Immature natural killer cell (primary cell): ENCODE data around the gene TFAM. TPM values are rescaled to one million over a fixed set of nuclear protein-coding genes. Genes with fewer than 3 reads are reported as not detected.
"Not testable (repeated sequence)": the region's sequence is repeated elsewhere in the genome, so short reads cannot be mapped to it uniquely, and the experiment has no call there.

Experiments used
- DNase-seq, 3 donors: peaks; one replicate each; pipeline ENCODE4 v3.0.0; 2022; ENCODE audit warnings: mixed read lengths in 1 of 3
- H3K27ac Mint-ChIP-seq, 6 donors: one replicate each; pipeline ENCODE4 v1.8.0; 2020; ENCODE audit warnings: mixed read lengths in 6 of 6, mild to moderate bottlenecking in 5 of 6, inconsistent platforms in 4 of 6, moderate library complexity in 3 of 6
- H3K27me3 Mint-ChIP-seq, 3 donors: one replicate each; pipeline ENCODE4 v1.8.0; 2020 to 2021; ENCODE audit warnings: low read depth in 3 of 3, mild to moderate bottlenecking in 3 of 3, mixed read lengths in 3 of 3, moderate library complexity in 3 of 3, inconsistent platforms in 1 of 3
- H3K36me3 Mint-ChIP-seq, 3 donors: one replicate each; pipeline ENCODE4 v1.8.0; 2020; ENCODE audit warnings: mixed read lengths in 3 of 3, inconsistent platforms in 2 of 3, mild to moderate bottlenecking in 2 of 3
- H3K4me1 Mint-ChIP-seq, 2 donors: one replicate each; pipeline ENCODE4 v1.8.0; 2020; ENCODE audit warnings: inconsistent platforms in 2 of 2, mild to moderate bottlenecking in 2 of 2, mixed read lengths in 2 of 2, moderate library complexity in 1 of 2
- H3K4me3 Mint-ChIP-seq, 5 donors: one replicate each; pipeline ENCODE4 v1.8.0; 2020; ENCODE audit warnings: mild to moderate bottlenecking in 5 of 5, mixed read lengths in 5 of 5, inconsistent platforms in 3 of 5, moderate library complexity in 3 of 5
- H3K9me3 Mint-ChIP-seq, 6 donors: one replicate each; pipeline ENCODE4 v1.8.0; 2020; ENCODE audit warnings: mild to moderate bottlenecking in 6 of 6, mixed read lengths in 6 of 6, inconsistent platforms in 4 of 6, moderate library complexity in 3 of 6
- polyA plus RNA-seq, 3 donors: library from polyadenylated mRNA; unstranded; fragments of 300-500 nt; fragmentation: Illumina TruSeq; gene quantifications; one replicate each; pipeline ENCODE4 v1.2.3, GENCODE V29; 2021

The TFAM gene
- polyA plus RNA-seq, 3 donors from 2014 or later = 27.8 to 49.7 (median 44.8) TPM

DNA sequence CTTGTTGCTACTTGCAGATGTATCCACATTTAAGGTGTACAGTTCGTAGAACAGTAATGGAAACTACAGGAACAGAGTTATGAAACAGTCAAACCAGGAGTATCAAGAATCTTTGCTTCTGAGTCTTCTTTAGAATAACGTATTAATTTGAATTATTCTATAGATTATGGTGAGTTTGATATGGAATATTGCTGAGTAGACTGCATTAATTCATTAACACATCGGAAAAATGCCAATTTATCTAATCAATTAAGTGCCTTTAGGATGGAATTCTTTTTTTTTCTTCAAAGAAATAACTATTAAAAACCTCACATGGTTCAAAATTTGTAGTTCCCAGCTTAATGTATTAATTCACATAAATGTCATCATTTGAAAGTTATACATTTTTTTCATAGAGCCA lies 3.8 kb downstream of the TFAM start:
- peaks cover 39 to 71% of the 10 kb centered on the region in 2 donors for H3K4me1 Mint-ChIP-seq
- H3K27ac Mint-ChIP-seq = peak overlapping the region in 1 of 6 donors; percentile 39
- H3K4me3 Mint-ChIP-seq = no peak overlapping the region
- H3K36me3 Mint-ChIP-seq = peaks cover 7 to 35% (median 17%) of the 10 kb centered on the region in 3 donors
- DNase-seq = no peak
- H3K27me3 Mint-ChIP-seq = peaks cover 7 to 11% (median 9%) of the 10 kb centered on the region in 3 donors
- no peaks in the 10 kb centered on the region for H3K9me3 Mint-ChIP-seq

GRCh38 chr10:58393317-58393716 lies 8.1 kb downstream of the TFAM start:
- H3K4me3 Mint-ChIP-seq = no peak overlapping the region
- peaks cover 28 to 57% (median 31%) of the 10 kb centered on the region in 3 donors for H3K36me3 Mint-ChIP-seq
- peaks cover 0 to 2% (median 0%) of the 10 kb centered on the region in 3 donors for H3K27me3 Mint-ChIP-seq
- H3K4me1 Mint-ChIP-seq = peaks cover 10 to 31% of the 10 kb centered on the region in 2 donors
- DNase-seq = no peak
- no peaks in the 10 kb centered on the region for H3K9me3 Mint-ChIP-seq
- H3K27ac Mint-ChIP-seq = no peak overlapping the region

DNA sequence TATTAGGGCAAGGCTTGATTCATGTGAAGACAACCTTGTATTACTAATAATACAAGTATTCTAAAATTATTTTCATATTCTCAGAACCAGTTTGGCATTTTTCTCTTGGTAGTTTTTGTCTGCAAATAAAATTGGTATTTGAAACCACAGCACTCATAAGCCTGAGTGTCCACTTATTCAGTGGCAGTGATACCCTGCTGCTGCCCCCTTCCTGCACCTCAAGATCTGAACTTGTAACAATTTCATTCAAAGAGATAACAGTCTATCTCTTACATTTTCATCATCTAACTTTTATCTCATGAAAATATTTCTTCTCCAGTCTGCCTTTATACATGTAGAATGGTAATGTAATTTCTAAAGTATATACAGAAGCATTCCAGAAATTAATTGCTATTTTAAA lies 9.3 kb downstream of the TFAM start:
- Mint-ChIP-seq H3K36me3 (peaks cover 23 to 50% (median 28%) of the 10 kb centered on the region in 3 donors), H3K4me3 (no peak overlapping the region), H3K4me1 (peaks cover 7 to 22% of the 10 kb centered on the region in 2 donors), H3K27ac (no peak overlapping the region), H3K27me3 (peaks cover 0 to 2% (median 0%) of the 10 kb centered on the region in 3 donors), H3K9me3 (no peaks in the 10 kb centered on the region)
- DNase-seq = no peak

GRCh38 chr10:58396057-58396456 lies 10.8 kb downstream of the TFAM start:
- no peak overlapping the region for H3K4me3 Mint-ChIP-seq
- peaks cover 0 to 2% (median 0%) of the 10 kb centered on the region in 3 donors for H3K27me3 Mint-ChIP-seq
- no peak overlapping the region for H3K27ac Mint-ChIP-seq
- H3K9me3 Mint-ChIP-seq = no peaks in the 10 kb centered on the region
- H3K36me3 Mint-ChIP-seq = peaks cover 26 to 44% (median 27%) of the 10 kb centered on the region in 3 donors
- peaks cover 3 to 11% of the 10 kb centered on the region in 2 donors for H3K4me1 Mint-ChIP-seq
- DNase-seq = no peak

DNA sequence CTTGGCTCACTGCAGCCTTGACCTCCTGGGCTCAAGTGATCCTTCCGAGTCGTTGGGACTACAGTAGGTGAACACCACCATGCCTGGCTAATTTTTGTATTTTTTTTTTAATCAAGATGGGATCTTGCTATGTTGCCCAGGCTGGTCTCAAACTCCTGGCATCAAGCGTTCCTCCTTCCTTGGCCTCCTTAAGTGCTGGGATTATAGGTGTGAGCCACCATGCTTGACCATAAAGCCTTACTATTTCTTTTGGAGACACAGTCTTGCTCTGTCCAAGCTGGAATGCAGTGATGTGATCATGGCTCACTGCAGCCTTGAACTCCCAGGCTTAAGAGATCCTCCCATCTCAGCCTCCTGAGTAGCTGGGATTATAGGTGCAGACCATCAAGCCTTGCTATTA lies 12.6 kb downstream of the TFAM start:
- no peak overlapping the region for H3K4me3 Mint-ChIP-seq
- no peaks in the 10 kb centered on the region for H3K9me3 Mint-ChIP-seq
- peaks cover 23 to 41% (median 41%) of the 10 kb centered on the region in 3 donors for H3K36me3 Mint-ChIP-seq
- no peaks in the 10 kb centered on the region for H3K4me1 Mint-ChIP-seq
- H3K27me3 Mint-ChIP-seq = peaks cover 0 to 2% (median 0%) of the 10 kb centered on the region in 3 donors
- no peak overlapping the region for H3K27ac Mint-ChIP-seq
- no peak for DNase-seq

GRCh38 chr10:58399410-58399809 lies 14.2 kb downstream of the TFAM start:
- H3K4me3 Mint-ChIP-seq = no peak overlapping the region
- H3K36me3 Mint-ChIP-seq = peaks cover 14 to 37% (median 35%) of the 10 kb centered on the region in 3 donors
- no peaks in the 10 kb centered on the region for H3K4me1 Mint-ChIP-seq
- DNase-seq = no peak
- no peaks in the 10 kb centered on the region for H3K9me3 Mint-ChIP-seq
- no peak overlapping the region for H3K27ac Mint-ChIP-seq
- H3K27me3 Mint-ChIP-seq = peaks cover 0 to 2% (median 0%) of the 10 kb centered on the region in 3 donors

GRCh38 chr10:58400609-58401008 lies 15.4 kb downstream of the TFAM start:
- DNase-seq = no peak
- no peak overlapping the region for H3K27ac Mint-ChIP-seq
- H3K4me3 Mint-ChIP-seq = no peak overlapping the region
- H3K4me1 Mint-ChIP-seq = no peaks in the 10 kb centered on the region
- peaks cover 8 to 33% (median 24%) of the 10 kb centered on the region in 3 donors for H3K36me3 Mint-ChIP-seq
- no peaks in the 10 kb centered on the region for H3K9me3 Mint-ChIP-seq
- peaks cover 0 to 2% (median 0%) of the 10 kb centered on the region in 3 donors for H3K27me3 Mint-ChIP-seq

DNA sequence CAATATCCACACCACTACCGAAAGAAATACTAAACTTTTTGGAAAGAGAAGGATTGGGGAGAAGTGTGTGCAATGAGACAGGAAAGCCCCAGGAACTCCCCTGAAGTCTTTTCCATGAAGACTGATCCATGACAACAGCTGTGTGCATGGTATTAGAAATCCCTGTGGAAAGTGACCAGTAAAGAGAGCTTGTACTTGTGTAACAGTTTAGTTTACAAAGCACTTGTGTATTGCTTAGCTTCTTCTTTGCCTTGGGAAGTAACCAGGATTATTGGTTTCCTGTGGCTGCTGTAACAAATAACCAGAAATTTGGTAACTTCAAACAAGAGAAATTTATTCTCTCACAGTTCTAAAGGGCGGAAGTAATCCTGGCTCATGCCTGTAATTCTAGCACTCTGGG lies 18.8 kb downstream of the TFAM start:
- Mint-ChIP-seq H3K4me3 (no peak overlapping the region), H3K36me3 (peaks cover 4 to 19% (median 12%) of the 10 kb centered on the region in 3 donors), H3K9me3 (no peaks in the 10 kb centered on the region), H3K4me1 (no peaks in the 10 kb centered on the region), H3K27me3 (no peaks in the 10 kb centered on the region), H3K27ac (no peak overlapping the region)
- no peak for DNase-seq

GRCh38 chr10:58409956-58410610 lies 24.9 kb downstream of the TFAM start:
- Mint-ChIP-seq H3K4me3 (no peak overlapping the region), H3K27me3 (peaks cover 0 to 2% (median 0%) of the 10 kb centered on the region in 3 donors), H3K27ac (no peak overlapping the region), H3K36me3 (no peaks in the 10 kb centered on the region), H3K4me1 (no peaks in the 10 kb centered on the region), H3K9me3 (peaks cover 0 to 2% (median 0%) of the 10 kb centered on the region in 6 donors)
- DNase-seq = no peak

DNA sequence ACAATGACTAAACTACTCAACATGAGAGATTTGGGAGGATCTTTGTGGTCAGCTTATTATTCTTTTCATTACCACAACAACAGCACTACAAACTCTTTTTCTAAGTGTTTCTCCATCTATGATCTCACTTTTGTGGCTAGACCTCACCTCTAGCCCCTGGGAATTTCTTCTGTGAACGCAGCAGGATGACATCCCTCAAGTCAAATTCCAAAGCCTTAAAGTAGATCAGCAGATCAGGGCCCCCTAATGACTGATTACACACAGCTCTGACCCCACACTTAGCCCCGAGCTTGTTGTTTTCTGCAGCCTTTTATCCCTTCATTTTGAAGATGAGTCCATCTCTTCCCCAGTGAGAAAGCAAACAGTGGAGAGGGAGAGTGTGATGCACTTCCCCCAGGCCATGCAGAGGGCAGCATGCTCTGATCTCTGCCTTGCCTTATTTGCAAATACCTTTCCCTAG lies 27.3 kb downstream of the TFAM start:
- Mint-ChIP-seq H3K36me3 (no peaks in the 10 kb centered on the region), H3K27ac (no peak overlapping the region), H3K9me3 (peaks cover 0 to 2% (median 0%) of the 10 kb centered on the region in 6 donors), H3K4me3 (no peak overlapping the region), H3K27me3 (peaks cover 0 to 5% (median 2%) of the 10 kb centered on the region in 3 donors), H3K4me1 (no peaks in the 10 kb centered on the region)
- DNase-seq = no peak

GRCh38 chr10:58414270-58415041 lies 29.2 kb downstream of the TFAM start:
- DNase-seq = no peak
- Mint-ChIP-seq H3K36me3 (no peaks in the 10 kb centered on the region), H3K9me3 (peaks cover 0 to 9% (median under 1%) of the 10 kb centered on the region in 6 donors), H3K4me1 (no peaks in the 10 kb centered on the region), H3K27me3 (peaks cover 1 to 5% (median 2%) of the 10 kb centered on the region in 3 donors), H3K27ac (no peak overlapping the region), H3K4me3 (no peak overlapping the region)

GRCh38 chr10:58415757-58416156 lies 30.5 kb downstream of the TFAM start:
- no peak overlapping the region for H3K4me3 Mint-ChIP-seq
- no peak for DNase-seq
- no peaks in the 10 kb centered on the region for H3K4me1 Mint-ChIP-seq
- H3K27me3 Mint-ChIP-seq = peaks cover 2 to 5% (median 3%) of the 10 kb centered on the region in 3 donors
- H3K36me3 Mint-ChIP-seq = no peaks in the 10 kb centered on the region
- peaks cover 0 to 12% (median under 1%) of the 10 kb centered on the region in 6 donors for H3K9me3 Mint-ChIP-seq
- H3K27ac Mint-ChIP-seq = no peak overlapping the region

- not testable (repeated sequence) for H3K27ac Mint-ChIP-seq, H3K27me3 Mint-ChIP-seq, H3K4me3 Mint-ChIP-seq, H3K9me3 Mint-ChIP-seq, H3K36me3 Mint-ChIP-seq, DNase-seq, H3K4me1 Mint-ChIP-seq
These were observed 32.7 kb downstream of the TFAM start for GRCh38 chr10:58417902-58418301.

GRCh38 chr10:58424176-58424575 lies 39.0 kb downstream of the TFAM start:
- Mint-ChIP-seq H3K4me1 (no peaks in the 10 kb centered on the region), H3K4me3 (no peak overlapping the region), H3K27ac (no peak overlapping the region), H3K36me3 (no peaks in the 10 kb centered on the region), H3K27me3 (peaks cover 0 to 5% (median 4%) of the 10 kb centered on the region in 3 donors), H3K9me3 (peaks cover 6 to 11% (median 8%) of the 10 kb centered on the region in 6 donors)
- DNase-seq = no peak
